Parathyroid adenoma (tissue), 2 donors: Measurements from ENCODE around the gene SYNRG.

Source experiments
- H2AFZ ChIP-seq: fragments of 300-600 bp; sonication (generic); one replicate; pipeline ENCODE4 v1.7.0; 2017; ENCODE audit warnings: antibody characterized with exemption, mild to moderate bottlenecking
- H3K27ac ChIP-seq: fragments of 300-600 bp; sonication (generic); one replicate; pipeline ENCODE4 v1.7.0; 2017
- H3K27me3 ChIP-seq: fragments of 300-600 bp; sonication (generic); one replicate; pipeline ENCODE4 v1.7.0; 2017; ENCODE audit warnings: low read length; ENCODE audit not compliant: control insufficient read depth, insufficient read depth
- H3K36me3 ChIP-seq: fragments of 300-600 bp; sonication (generic); one replicate; pipeline ENCODE4 v1.7.0; 2017; ENCODE audit warnings: low read length; ENCODE audit not compliant: control insufficient read depth, insufficient read depth
- H3K4me1 ChIP-seq: fragments of 300-600 bp; sonication (generic); one replicate; pipeline ENCODE4 v1.7.0; 2017; ENCODE audit warnings: control low read depth
- H3K4me2 ChIP-seq: fragments of 300-600 bp; sonication (generic); one replicate; pipeline ENCODE4 v1.7.0; 2017; ENCODE audit warnings: low read length
- H3K4me3 ChIP-seq: fragments of 300-600 bp; sonication (generic); one replicate; pipeline ENCODE4 v1.7.0; 2017; ENCODE audit warnings: low read depth, low read length
- H3K79me2 ChIP-seq: fragments of 300-600 bp; sonication (generic); one replicate; pipeline ENCODE4 v1.7.0; 2017; ENCODE audit warnings: control low read depth
- H3K9ac ChIP-seq: fragments of 300-600 bp; sonication (generic); one replicate; pipeline ENCODE4 v1.7.0; 2017; ENCODE audit warnings: mild to moderate bottlenecking
- H3K9me3 ChIP-seq: fragments of 300-600 bp; sonication (generic); one replicate; pipeline ENCODE4 v1.7.0; 2017; ENCODE audit warnings: low read length; ENCODE audit not compliant: control insufficient read depth
- CTCF ChIP-seq: fragments of 300-600 bp; sonication (generic); IDR thresholded peaks from one replicate; pipeline ENCODE4 v1.7.0; 2017; ENCODE audit warnings: antibody characterized with exemption, mild to moderate bottlenecking
- donor health status: primary hyperparathyroidism.

The SYNRG gene

DNA sequence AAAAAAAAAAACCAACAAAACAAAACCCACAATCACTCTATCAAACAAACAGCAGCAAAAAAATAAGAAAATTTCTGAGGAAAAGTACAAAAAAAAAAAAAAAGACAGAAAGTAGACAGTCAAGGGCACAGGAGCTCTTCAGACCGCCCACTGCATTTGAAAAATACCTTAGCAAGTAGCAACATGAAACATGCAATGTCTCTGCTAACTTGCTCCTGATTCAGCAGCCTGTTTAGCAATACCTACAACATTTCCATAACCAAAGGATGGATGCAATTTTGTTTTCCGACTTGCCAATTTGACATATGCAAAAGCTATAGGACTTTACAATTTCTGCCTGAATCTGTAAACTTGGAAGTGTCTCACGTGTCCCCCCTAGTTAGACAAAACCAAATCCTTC lies 57.4 kb downstream of the SYNRG start:
- H2AFZ ChIP-seq, result no peak overlapping the region
- no peaks in the 10 kb centered on the region for H3K9me3 ChIP-seq
- H3K36me3 ChIP-seq, result no peaks in the 10 kb centered on the region
- H3K27me3 ChIP-seq, result no peaks in the 10 kb centered on the region
- H3K27ac ChIP-seq, result no peak overlapping the region
- H3K4me3 ChIP-seq, result no peak overlapping the region
- H3K9ac ChIP-seq, result no peak overlapping the region
- H3K4me1 ChIP-seq, result peaks cover 11% of the 10 kb centered on the region
- H3K4me2 ChIP-seq, result no peak overlapping the region
- no peak for TF ChIP-seq CTCF
- peaks cover 18% of the 10 kb centered on the region for H3K79me2 ChIP-seq

DNA sequence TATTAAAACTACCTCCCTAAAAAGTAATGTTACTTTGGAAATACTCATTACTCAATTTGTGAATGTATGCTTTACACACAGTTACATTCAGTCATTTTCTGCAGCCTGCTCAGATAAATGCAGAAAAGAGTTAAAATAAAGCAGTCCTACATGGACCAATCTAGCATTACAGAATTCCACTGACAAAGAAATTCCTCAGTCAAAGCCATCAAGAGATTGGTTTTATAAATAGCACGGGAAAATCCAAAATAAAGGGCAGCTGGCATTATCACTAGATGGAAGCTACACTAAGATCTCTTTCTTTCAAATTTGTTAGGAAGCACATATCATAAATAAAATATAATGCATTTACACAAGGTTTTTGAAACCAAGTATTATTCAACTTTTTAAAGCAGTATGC lies 61.2 kb downstream of the SYNRG start:
- no peak overlapping the region for H2AFZ ChIP-seq
- no peak overlapping the region for H3K27ac ChIP-seq
- H3K36me3 ChIP-seq, result no peaks in the 10 kb centered on the region
- H3K9ac ChIP-seq, result no peak overlapping the region
- H3K27me3 ChIP-seq, result no peaks in the 10 kb centered on the region
- H3K4me3 ChIP-seq, result no peak overlapping the region
- no peak overlapping the region for H3K4me2 ChIP-seq
- peaks cover 14% of the 10 kb centered on the region for H3K79me2 ChIP-seq
- peaks cover 11% of the 10 kb centered on the region for H3K4me1 ChIP-seq
- no peaks in the 10 kb centered on the region for H3K9me3 ChIP-seq
- TF ChIP-seq CTCF, result no peak

DNA sequence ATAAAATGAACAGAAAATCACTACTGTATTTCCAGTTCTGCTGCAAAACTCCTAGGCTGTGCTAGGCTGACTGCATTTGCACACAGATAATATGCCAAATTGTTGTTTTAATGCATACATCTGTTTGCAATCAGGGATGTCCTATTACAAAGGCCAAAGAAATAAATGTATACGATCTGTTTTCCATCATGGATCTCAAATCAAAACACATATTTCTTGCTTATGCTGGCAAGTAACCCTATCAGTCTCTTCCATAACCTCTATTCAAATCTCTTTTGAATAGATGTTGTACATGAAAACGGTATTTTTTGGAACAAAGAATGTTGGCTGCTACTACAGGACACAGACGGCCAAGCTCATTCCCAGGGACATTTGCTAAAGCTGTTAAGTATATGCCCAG lies 62.9 kb downstream of the SYNRG start:
- H3K4me2 ChIP-seq, result no peak overlapping the region
- no peaks in the 10 kb centered on the region for H3K27me3 ChIP-seq
- no peak for TF ChIP-seq CTCF
- H3K4me1 ChIP-seq, result peaks cover 8% of the 10 kb centered on the region
- no peak overlapping the region for H3K9ac ChIP-seq
- no peak overlapping the region for H3K4me3 ChIP-seq
- no peaks in the 10 kb centered on the region for H3K9me3 ChIP-seq
- peaks cover 13% of the 10 kb centered on the region for H3K79me2 ChIP-seq
- H3K27ac ChIP-seq, result no peak overlapping the region
- no peaks in the 10 kb centered on the region for H3K36me3 ChIP-seq
- no peak overlapping the region for H2AFZ ChIP-seq

GRCh38 chr17:37545486-37545885 lies 63.7 kb downstream of the SYNRG start:
- no peak overlapping the region for H3K4me3 ChIP-seq

More at GRCh38 chr17:37545486-37545885, 63.7 kb downstream of the SYNRG start:
- Histone ChIP-seq H3K9me3 (no peaks in the 10 kb centered on the region), H3K36me3 (no peaks in the 10 kb centered on the region), H3K27ac (no peak overlapping the region), H3K27me3 (no peaks in the 10 kb centered on the region), H3K9ac (no peak overlapping the region), H2AFZ (no peak overlapping the region), H3K4me1 (peaks cover 2% of the 10 kb centered on the region), H3K79me2 (peaks cover 7% of the 10 kb centered on the region), H3K4me2 (no peak overlapping the region)
- TF ChIP-seq CTCF, result no peak
